ENCODE measurements around the gene IFI35. TPM values are rescaled to one million over a fixed set of nuclear protein-coding genes. Genes with fewer than 3 reads are reported as not detected.

The IFI35 gene
- total and polyA plus RNA-seq, 9 of the 15 experiments (the other 6 are each of a cell fraction or from before 2014, with no cell fraction given): 4.4 to 13.1 (median 10.2) TPM

GRCh38 chr17:43024407-43025289 is 18.1 kb downstream of the IFI35 start, which contains the start of gene RND2 (continued):
- TF ChIP-seq ZBTB40 (IDR thresholded peaks at IDR 0.05) (0 out of 2 replicates have a peak, but pooled peaks have one; percentile 26), ZBTB40 (CRISPR knock-in tag; IDR thresholded peaks at IDR 0.05) (no peak), SIN3B (IDR thresholded peaks at IDR 0.05; ENCODE audit: low read depth) (no peak), SFPQ (IDR thresholded peaks at IDR 0.05; ENCODE audit: low read depth, low read length) (no peak), ZNF143 (CRISPR knock-in tag; IDR thresholded peaks at IDR 0.05) (no peak), PKNOX1 (IDR thresholded peaks at IDR 0.05) (peak; percentile 25; the same call in 1 of the 2 replicates), LARP7 (IDR thresholded peaks at IDR 0.05) (0 out of 2 replicates have a peak, but pooled peaks have one; percentile 20), CC2D1A (IDR thresholded peaks at IDR 0.05) (peak; percentile 82), ZBTB33 (CRISPR knock-in tag; IDR thresholded peaks at IDR 0.05) (peak; percentile 71), SMC3 (conservative IDR thresholded peaks at IDR 0.05; ENCODE audit: insufficient read depth, low read depth, low read length) (peak; percentile 70), ZNF384 (IDR thresholded peaks at IDR 0.05; ENCODE audit: low read depth, low read length) (0 out of 2 replicates have a peak, but pooled peaks have one; percentile 23), CHD1 (IDR thresholded peaks at IDR 0.05; ENCODE audit: low read length) (no peak)
